Activated CD4-positive, CD25-positive, alpha-beta regulatory T cell treated with anti-CD3 and anti-CD28 coated beads, Interleukin-2, amount 50 U/mL, for 72 hours (primary cell): ENCODE data around the gene CPT1A.

Experiments used
- DNase-seq: peaks from one replicate; pipeline ENCODE4 v3.0.0; 2021

CPT1A gene

DNA sequence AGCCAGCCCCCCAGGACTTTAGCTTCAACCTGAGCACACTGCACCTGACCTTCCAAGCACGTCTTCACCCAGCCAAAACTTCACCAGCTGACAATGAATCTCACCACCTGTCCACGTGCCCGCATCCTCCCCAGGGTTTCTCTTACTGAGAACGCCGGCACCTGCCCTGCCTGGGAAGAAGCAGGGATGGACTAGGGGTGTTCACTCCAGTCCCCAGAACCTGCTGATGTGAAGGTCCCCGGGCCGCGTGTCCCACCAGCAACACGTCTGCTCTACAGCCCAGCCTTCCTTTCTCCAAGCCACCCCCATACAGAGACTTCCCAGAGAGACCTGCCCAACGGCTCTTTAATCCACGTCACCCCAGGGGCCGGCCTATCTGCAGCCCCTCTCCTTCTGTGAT, 12.8 kb downstream of the CPT1A start:
- no peak for DNase-seq

GRCh38 chr11:68828155-68828931, 13.4 kb downstream of the CPT1A start:
- no peak for DNase-seq

- DNase-seq: no peak
Observed at GRCh38 chr11:68827733-68828132, 14.0 kb downstream of the CPT1A start.

- no peak for DNase-seq
Observed at GRCh38 chr11:68826726-68827125, 15.0 kb downstream of the CPT1A start.

DNA sequence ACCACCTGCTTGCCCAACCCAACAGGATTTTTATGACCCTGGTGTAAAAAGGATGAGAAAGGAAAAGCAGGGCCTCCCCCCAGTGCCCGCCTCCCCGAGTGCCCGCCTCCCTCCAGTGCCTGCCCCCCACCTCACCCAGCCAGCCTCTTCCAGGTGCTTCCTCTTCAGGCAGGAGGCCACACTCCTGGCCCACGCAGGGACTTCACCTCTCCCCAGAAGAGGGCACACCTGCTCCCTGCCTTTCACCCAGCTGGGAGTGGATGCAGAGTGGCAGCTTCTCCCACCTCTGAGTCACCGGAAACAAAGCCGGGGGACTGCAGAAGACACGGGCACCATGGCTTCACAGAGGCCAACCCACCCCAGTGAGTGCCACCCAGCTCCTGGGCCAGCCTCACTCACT, 16.1 kb downstream of the CPT1A start:
- DNase-seq: no peak

- DNase-seq: no peak
Observed at GRCh38 chr11:68822546-68822945, 19.2 kb downstream of the CPT1A start.

DNA sequence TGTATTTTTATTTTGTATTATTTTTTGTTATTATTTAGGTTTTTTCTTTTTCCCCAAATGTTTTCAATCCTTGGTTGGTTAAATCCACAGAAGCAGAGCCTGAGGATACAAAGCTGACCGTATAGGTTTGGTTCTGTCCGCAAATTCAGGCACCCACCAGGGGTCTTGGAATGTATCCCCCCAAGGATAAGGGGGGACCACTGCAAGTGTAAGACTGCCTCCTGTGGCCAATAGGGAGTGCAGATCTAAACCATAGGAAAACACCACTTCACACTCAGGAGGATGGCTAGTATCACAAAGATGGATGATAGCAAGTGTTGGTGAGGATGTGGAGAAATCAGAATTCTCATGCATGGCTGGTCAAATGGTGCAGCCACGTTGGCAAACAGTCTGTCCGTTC, 20.0 kb downstream of the CPT1A start:
- no peak for DNase-seq

GRCh38 chr11:68819362-68819761, 22.4 kb downstream of the CPT1A start:
- DNase-seq: no peak

- DNase-seq: no peak
Observed at GRCh38 chr11:68818181-68818580, 23.5 kb downstream of the CPT1A start.

- DNase-seq: no peak
Observed at GRCh38 chr11:68817554-68817953, 24.2 kb downstream of the CPT1A start.

GRCh38 chr11:68816917-68817419, 24.7 kb downstream of the CPT1A start:
- no peak for DNase-seq

DNA sequence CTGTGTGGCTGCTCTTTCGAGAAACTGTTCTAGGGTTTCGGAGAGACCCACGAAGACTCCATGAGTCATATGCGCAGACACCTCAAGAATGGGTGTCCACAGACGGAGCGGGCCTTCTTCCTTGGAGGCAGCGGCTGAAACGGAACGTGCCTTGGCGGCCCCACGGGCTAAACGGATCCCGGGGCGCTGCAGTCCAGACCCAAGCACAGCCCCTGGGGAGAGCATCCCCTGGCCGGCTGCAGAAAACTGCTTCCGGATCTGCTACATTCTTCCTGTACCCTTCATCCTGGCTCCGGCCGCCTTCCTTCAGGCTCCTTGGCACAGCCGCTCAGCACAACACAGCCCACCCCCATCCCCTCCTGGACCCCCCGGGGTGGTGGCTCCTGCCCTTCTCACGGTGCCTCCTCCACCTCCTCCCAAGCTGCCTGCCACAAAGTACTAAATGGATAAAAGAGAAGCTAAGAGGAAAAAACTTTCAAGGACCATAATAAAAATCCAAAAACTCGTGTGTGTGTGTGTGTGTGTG, 25.4 kb downstream of the CPT1A start:
- no peak for DNase-seq

DNA sequence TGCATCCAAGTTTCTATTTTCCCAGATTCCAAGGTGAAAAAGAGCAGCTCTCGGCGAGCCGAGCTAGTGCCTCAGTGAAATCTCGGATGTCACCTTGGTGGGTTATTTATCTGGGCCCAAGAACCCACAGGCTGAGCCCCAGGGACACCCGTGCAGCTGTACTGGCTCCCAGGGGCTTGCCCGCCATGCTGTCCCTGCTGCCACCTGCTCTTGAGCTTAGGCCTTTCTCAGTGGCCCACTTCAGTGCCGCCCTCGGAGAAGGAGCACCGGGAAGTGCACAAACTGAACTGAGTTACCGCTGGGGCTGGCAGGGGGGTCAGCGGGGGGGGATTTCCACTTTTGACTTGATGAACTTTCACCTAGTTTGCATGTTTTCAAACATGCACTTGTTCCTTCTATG, 27.9 kb downstream of the CPT1A start:
- no peak for DNase-seq

DNA sequence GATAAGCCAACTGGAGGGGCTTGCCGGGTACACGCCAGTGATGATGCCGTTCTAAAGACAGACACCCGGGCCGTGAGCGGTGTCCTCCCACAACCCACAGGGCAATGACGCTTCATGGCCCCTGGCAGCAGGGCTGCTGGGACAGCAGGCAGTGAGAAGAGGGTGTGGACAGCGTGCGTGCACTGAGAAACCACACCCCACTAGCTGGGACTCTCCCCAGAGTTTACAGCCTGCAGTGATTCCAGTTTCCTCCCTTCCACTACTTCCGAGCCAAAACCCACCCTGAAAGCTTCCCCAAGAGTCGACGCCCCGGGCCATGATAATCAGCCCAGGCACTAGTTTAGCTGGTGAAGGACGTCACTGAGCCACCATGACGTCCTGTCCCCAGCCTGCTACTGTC, 29.2 kb downstream of the CPT1A start:
- DNase-seq: no peak

DNA sequence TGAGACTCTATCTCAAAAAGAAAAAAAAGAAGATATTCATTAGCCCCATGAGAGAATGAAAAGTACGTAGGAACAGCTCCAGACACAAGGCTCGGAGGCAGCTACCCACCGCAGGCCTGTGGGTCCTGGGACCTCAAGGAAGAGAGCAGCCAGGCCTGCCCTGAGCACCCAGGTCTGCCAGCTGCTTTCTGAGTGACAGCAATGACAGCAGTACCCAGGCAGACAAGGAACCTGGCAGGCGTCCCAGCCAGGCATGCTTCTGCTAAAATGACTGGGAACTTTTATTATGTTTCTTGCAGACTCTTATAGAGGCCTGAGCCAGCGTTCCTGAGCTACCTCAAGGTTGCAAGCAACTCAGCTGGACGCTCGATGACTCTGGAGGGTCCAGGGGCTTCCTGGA, 31.6 kb downstream of the CPT1A start:
- DNase-seq: no peak

GRCh38 chr11:68809506-68809905, 32.2 kb downstream of the CPT1A start:
- DNase-seq: no peak

DNA sequence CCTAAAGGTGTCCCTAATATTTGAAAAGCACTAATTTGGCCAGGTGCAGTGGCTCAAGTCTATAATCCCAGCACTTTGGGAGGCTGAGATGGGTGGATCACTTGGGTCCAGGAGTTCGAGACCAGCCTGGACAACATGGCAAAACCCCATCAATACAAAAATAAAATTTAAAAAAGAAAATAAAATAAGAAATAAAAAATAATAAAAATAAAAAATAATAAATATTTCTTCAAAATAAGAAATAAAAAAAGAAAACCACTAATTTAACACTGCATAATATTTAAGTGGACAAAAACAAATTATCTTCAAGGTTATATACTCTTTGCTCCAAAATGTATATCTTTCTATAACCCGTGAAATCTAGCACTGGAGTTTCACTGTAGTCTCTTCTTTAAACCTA, 32.9 kb downstream of the CPT1A start:
- DNase-seq: no peak

DNA sequence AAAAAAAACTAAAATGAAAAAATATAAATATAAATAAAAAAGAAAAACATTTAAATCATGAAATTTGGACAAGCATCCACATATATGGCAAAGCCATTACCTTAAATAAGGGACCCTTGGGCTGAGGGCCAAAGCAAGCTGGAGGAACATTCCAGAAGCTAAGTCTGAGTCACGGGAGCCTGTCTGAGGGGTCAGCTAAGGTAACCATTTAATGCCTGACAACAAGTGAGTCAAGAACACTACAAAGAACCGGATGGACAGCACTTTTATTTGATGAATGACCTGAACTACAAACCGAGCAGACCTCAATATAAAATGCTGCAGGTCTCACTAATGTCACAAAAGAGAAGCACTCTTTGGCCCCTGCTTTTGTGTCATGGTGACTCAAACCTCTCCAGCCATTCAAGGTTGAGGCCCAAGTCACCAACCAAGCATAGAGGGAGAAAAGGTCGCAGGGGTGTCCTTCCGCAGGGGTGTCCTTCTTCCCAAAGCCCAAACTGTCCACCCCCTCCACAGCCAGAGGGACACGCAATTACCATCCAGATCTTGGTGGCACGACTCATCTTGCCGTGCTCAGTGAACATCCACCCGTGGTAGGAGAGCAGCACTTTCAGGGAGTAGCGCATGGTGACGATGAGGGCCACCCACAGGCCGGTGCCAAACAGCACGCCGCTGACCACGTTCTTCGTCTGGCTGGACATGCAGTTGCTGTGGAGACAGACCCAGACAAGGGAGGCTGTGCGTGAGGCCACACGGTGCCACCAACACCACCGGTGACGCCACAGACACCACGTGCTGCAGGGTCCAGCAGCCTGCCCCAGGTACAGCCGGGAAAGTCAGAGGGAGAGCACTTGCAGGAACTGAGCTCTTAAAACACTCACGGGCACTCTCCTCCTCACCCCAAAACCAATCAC, 34.5 kb downstream of the CPT1A start:
- no peak for DNase-seq

DNA sequence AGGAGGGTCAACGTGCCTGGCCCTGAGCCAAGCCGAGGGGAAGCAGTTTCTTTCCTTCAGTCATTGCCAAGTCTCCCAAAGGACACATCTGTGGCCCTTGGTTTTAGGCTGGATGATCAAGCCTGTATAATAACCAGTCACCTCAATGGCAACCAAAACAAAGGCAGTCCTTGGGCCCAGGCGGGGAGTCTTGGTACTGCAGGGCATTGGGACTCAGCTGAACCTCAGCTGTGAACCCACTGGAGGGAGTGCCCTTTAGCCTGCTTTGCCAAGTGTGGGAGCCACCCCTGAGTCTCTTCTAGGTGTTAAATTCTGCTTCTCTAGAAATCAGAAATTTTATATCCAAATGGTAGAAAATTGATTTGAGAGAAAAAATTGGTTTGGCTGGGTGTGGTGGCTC, 36.9 kb downstream of the CPT1A start:
- no peak for DNase-seq

DNA sequence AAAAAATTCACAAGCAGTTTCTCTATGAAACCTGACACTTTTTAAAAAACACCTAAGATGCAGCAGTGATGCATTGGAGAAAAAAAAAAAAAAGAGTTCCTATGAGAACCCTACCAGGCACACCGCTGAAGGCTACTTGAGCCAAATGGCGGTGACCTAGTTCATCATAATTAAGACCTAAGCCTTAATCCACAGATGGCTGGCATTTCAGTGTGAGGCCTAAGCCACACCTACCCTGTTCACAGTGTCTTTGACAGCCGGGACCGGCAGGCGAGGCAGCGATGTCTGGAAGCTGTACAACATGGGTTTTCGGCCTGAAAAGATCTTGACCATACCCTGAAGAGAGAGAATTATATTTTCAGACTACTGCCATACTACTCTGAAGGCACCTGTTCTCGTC, 38.0 kb downstream of the CPT1A start:
- no peak for DNase-seq

DNA sequence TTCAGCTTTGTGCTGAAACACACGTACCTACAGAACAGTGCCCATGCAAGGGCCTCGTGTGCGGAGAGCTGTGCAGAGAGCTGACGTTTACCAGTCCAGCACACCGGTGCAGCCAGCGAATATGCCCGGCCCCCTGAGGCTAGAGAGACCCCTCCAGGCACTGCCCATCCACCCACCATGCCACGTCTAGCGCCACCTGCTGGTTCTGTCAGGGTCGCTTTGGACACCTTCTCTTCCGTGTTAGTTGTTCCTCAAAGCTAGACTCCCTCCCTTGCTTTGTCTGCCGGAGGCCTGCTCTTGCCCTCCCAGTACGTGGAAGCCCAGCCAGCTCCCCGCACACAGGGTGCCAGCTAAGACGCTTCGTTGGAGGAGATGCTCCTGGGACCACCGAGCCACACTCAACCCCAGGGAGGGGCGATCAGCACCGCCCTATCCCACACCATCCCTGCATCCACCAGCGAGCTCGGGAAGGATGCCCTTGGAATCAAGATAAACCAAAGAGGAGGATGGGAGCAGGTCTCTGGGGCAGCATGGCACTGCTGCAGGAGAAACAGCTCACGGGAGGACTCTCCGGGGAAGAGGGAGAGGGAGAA, 43.4 kb downstream of the CPT1A start:
- DNase-seq: peak; percentile 56

DNA sequence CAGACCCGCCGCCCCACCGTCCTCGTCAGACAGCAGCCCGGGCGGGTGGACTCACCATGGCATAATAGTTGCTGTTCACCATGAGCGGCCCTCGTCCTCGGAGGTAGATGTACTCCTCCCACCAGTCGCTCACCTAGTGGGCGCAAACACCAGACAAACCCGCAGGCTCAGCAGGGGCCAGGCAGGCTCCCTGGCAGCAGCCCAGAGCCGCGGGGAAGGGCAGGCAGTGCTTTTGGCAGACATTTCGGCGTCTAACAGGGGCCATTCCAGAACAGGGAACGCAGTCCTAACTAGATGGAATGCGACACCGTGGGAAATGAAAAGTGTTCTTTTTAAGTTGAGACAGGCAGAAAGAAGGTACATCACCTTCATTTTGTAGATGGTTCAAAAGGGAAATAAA, 44.9 kb downstream of the CPT1A start:
- DNase-seq: no peak

GRCh38 chr11:68792400-68792966, 49.2 kb downstream of the CPT1A start:
- DNase-seq: no peak
